GM21381 (cell line): ENCODE measurements around the gene NEK11.

Experiments
- ATAC-seq: cut with Tn5 transposase; IDR thresholded peaks from one replicate; pipeline ENCODE4 v1.9.1; 2021; ENCODE audit warnings: mild to moderate bottlenecking, moderate library complexity; ENCODE audit not compliant: unreplicated experiment

The NEK11 gene

GRCh38 chr3:131026321-131027151 lies at the start of gene NEK11, which contains the start of gene ASTE1:
Gene NEK11, plus strand, starts transcription at chr3:131026877. Its CDS starts 2,832 bp downstream, at chr3:131029709.
Gene ASTE1, minus strand, starts transcription at chr3:131026825. Its CDS starts 1,519 bp downstream, at chr3:131025306.
- peak; percentile 100 for ATAC-seq

GRCh38 chr3:130979117-130979516 lies 47.6 kb upstream of the NEK11 start:
- ATAC-seq = no peak

DNA sequence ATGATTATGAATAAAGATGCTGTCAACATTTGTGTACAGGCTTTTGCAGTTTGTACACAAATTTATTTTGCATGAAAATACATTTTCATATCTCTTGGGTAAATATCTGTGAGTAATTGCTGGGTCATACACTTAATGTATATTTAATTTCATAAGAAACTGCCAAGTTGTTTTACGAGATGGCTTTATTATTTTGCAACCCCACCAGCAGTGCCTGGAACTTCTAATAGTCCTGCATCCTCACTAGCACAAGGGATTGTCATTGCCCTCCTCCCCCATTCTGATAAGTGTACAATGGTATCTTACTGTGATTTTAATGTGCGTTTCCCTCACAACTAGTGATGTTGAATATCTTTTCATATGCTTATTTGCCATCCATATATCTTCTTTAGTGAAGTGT lies 45.2 kb upstream of the NEK11 start:
- ATAC-seq = no peak

DNA sequence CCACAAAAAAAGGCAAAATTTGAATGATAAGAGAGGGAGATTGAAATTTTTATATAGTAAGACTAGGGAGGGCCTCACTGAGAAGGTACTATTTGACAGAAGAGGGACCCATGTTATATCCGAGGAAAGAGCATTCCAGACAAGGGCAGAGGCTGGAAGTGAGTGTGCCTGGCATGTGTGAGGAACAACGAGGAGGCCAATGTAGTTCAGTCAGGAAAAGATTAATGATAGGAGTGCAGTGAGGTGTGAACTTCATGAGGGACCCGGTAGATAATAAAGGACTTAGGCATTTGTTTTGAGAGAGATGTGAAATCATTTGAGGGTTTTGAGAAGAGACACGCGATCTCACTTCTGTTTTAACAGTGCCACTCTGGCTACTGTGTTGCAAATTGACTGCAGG lies 36.4 kb upstream of the NEK11 start:
- no peak for ATAC-seq

- no peak for ATAC-seq
These were observed 35.6 kb upstream of the NEK11 start for GRCh38 chr3:130991126-130991525.

DNA sequence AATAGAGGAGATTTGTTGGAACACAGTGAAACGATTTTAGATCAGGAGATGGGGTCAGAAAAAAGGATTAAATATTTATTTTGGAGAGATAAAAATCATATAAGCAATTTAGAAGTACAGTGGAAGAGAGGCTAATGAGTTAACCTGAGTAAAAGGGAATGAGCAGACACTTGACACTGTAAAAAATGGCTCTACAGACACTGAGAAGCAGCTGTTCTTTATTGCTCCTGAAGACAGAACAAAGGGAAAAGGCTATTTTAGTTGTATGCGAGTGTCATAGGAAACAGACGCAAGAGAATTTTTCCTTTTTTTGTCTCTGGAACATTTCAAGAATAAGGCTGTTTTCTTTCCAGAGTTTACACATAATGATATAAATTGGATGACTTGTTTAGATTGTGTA lies 34.3 kb upstream of the NEK11 start:
- ATAC-seq = no peak

DNA sequence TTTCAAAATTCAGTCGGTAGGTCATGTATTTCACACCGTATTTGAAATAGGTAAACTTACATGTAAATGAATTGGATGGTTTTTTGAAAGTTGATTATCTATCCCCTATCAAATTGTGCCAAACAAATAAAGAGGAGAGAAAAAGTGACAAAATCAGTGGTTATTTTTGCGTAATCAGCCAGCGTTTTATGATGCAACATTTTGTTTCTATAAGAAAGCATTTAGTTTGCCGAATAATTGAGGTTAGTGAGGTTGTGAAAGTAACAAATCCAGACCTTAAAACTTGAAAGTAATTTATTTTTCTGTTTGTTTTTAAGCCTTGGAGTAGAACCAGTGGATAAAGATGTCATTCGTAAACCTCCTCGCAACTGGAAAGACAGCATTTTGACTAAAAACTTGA lies 29.4 kb upstream of the NEK11 start:
- no peak for ATAC-seq

DNA sequence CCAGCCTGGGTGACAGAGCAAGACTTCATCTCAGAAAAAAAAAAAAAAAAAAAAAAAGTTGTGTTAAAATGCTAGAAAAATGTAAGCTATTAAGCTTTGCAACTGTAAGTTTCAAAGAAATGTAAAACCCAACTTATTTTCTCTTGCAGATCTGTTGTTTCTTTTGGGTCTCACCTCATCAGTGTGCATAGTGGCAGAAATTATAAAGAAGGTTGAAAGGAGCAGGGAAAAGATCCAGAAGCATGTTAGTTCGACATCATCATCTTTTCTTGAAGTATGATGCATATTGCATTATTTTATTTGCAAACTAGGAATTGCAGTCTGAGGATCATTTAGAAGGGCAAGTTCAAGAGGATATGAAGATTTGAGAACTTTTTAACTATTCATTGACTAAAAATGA lies 25.6 kb upstream of the NEK11 start:
- ATAC-seq = no peak

- no peak for ATAC-seq
These were observed 22.1 kb upstream of the NEK11 start for GRCh38 chr3:131004603-131005002.

DNA sequence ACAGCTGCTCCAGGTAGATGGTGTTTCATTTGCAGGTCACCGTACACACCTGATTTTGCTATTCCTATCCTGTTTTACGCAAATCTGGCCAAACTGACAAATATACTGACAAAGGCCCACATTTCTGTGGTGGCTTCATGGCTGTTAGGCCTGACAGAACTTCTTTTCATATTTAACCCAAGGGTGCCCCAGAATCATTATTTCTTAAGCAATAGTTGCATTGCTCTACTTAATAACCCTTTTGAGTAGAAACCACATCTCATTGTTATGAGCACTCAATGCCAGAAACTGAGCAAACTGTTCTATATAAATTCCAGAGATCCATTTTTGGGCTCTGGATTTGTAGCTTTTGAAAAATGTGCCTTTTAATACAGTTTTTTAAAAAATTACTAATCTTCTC lies 19.4 kb upstream of the NEK11 start:
- no peak for ATAC-seq

DNA sequence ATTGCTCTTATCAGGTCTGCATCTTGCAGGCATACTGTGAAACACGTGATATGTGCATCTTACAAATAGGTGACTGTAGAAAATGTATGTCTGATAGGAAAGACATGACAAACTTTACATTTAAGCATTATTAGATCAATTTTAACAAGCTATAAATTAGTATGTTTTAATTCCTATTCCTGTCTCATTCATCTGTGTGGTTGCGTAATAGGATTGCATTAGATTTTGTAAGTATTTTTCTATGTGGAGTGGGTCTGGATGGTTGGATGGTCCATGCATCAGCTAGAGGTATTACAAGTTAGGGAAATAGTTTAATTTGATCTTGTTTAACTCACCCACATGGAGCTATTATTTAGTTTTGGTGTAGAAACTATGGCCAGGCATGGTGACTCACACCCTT lies 18.9 kb upstream of the NEK11 start:
- no peak for ATAC-seq

GRCh38 chr3:131008326-131008725 lies 18.4 kb upstream of the NEK11 start:
- no peak for ATAC-seq

DNA sequence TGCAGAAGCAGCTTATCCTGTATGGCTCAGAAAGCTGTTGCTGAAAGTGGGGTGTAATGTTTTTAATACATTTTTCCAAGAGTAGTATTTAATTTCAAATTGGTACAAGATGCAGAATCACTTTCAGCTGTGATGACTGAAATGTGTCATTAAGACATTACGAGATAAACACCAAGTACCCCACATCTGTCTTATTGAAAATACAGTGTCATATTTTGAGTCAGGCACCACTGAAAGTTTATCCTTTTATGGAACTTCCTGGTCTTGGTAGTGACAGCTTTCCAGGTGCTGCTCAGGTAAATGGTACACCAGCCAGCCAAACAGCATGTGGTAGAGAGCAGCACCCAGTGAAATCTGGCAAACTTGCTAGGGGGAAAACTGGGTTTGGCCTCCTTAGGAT lies 17.0 kb upstream of the NEK11 start:
- ATAC-seq = no peak

DNA sequence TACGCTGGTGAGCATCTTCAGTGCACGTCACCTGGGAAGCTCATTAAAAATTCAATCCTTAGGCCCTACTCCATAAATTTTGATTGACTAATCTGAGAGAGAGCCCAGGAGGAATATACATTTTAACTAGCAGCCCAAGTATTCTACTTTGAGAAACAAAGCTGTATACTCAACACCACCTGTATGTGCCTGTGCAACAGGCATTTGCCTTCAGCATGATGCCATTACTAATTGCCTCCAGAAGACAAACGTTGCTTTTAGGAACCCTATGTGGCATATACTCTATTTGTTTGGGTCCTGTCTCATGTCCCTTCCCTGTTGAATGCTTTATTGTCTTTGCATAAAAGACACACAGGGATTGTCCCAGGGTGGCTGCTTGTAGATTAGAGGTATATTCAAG lies 7.7 kb upstream of the NEK11 start:
- ATAC-seq = no peak

DNA sequence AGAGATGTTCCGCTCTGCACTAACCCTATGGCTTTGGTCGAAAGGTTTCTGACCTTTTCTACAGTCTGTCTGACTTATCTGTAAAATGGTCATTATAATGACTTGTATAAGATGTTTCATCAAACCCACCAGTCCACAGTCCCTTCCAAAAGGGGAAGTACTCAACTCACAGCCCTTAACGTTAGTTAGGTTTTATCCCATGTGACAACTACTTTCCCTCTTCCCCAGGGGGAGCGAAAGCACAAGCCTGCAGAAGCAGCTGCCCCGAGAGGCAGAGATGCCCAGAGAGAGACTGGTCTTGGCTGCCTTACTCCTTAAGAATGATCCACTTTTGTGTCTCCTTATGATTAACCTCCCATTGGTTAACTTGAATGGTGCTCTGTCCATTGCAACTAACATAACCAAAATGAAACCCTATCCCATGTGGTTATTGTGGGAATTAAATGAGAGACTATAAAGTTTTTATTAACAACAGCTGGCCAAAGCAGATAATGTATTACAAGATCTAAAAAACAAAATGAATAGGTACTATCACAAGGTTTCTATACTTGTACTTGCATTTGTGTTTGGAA lies 6.5 kb upstream of the NEK11 start:
- peak; percentile 50 for ATAC-seq

- ATAC-seq = no peak
These were observed 1.1 kb upstream of the NEK11 start for GRCh38 chr3:131025539-131025938.

GRCh38 chr3:131028844-131029243 lies 2.2 kb downstream of the NEK11 start:
- no peak for ATAC-seq

- no peak for ATAC-seq
These were observed 5.0 kb downstream of the NEK11 start for GRCh38 chr3:131031660-131032059.

DNA sequence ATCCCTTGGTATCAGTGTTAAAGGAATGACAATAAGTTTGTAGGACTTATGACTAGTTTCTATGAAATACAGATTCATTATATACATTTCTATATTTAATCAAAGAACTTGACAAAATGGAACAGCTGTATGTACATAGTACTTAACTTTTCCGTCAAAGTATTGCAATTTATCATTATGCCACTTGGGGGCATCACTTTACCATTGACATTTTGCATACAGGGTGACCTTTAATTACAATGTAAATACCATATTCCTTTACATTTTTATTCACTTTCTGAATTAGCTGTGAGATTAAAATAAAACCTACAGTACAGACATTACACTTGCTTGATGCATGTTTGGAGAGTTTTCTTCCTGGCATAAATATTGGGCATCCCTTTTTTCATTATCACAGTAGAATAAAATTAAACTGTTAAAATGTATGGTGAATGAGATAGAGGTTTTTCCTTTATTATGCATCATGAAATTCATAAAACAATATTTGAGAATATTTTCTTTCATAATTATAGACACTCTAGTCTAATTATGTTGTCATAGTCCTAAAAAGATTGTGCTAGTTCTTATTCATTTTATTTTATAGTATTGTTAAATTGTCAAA lies 6.9 kb downstream of the NEK11 start:
- peak; percentile 60 for ATAC-seq

DNA sequence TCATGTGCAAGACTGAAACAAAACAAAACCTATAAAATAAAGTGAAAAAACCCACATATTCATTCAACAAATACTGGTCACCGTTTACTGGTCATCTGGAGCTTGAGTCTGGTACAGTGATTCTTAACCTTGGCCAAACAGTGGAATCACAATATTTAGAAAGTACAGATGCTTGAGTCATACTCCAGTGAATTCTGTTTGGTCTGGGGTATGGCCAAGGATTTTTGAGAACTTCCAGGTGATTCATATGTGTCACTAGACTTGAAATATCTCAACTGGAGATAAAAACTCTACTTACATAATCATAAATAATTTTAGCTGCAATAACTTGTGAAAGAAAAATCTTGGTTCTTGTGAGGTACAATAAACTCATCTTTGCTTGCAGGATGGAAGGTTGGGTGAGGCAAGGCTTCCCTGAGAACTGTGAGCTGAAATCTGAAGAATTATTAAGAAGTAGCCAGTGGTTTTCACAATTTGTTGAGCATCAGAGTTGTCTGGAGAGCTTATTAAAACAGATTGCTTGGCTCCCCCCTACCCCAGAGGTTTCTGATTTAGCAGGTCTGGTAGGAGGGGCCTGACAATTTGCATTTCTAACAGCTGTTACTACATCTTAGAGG lies 9.6 kb downstream of the NEK11 start:
- ATAC-seq = no peak

- ATAC-seq = no peak
These were observed 10.3 kb downstream of the NEK11 start for GRCh38 chr3:131036986-131037385.

DNA sequence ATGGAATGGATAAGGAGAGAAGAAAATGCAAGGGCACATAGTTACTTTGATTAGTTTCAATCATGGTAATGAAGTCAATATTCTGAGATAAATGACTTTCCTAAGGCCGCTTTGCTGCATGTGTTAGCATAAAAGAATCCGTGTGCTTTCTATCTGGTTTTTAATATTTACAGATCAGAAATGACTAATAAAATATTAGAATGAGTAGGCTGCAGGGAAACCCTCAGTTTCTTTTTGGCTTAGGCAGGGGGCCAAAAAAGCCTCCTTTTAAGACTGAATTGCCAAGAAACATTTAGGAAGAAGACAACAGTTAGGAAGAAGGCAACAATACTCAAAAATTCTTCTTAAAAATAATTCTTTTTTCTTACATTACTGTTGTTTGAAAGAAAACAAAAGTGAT lies 11.6 kb downstream of the NEK11 start:
- ATAC-seq = no peak
